ENCODE data around the gene CDON. TPM values are rescaled to one million over a fixed set of nuclear protein-coding genes. Genes with fewer than 3 reads are reported as not detected.

The CDON gene
- total and polyA plus RNA-seq, 2 of the 13 experiments (the other 11 are each of a cell fraction or from before 2014, with no cell fraction given) = 9.6 to 12.8 TPM

DNA sequence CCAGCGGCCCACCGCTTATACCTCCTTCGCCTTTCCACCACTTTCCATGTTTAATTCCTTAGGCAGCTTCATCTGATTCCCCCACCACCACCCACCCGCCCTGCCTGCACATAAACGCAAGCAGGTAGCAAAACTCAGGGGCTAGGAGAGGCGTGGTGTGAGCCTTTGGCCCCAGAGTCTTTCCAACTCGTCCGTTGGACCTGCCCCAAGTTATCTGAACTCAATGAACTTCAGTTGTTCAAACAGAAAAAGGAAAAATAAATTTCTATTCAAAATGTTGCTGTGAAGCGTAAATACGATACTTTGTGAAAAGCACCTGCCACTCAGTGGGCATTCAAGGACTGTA lies 814 bp upstream of the CDON start (continued):
- TF ChIP-seq MED13 (CRISPR knock-in tag; IDR thresholded peaks at IDR 0.05) (no peak), ZNF180 (CRISPR knock-in tag; IDR thresholded peaks at IDR 0.05; ENCODE audit: borderline replicate concordance, low read depth) (no peak), GABPB1 (CRISPR knock-in tag; IDR thresholded peaks at IDR 0.05) (no peak), SP140L (CRISPR knock-in tag; IDR thresholded peaks at IDR 0.05; ENCODE audit: borderline replicate concordance) (no peak), ZNF235 (CRISPR knock-in tag; IDR thresholded peaks at IDR 0.05; ENCODE audit: borderline replicate concordance) (no peak), ZNF772 (CRISPR knock-in tag; IDR thresholded peaks at IDR 0.05) (no peak), ZNF292 (CRISPR knock-in tag; IDR thresholded peaks at IDR 0.05; ENCODE audit: borderline replicate concordance, low read depth) (no peak), THYN1 (CRISPR knock-in tag; IDR thresholded peaks at IDR 0.05; ENCODE audit: borderline replicate concordance, low read depth) (no peak), CREM (IDR thresholded peaks at IDR 0.05) (0 out of 2 replicates have a peak, but pooled peaks have one; percentile 5), CREM (CRISPR knock-in tag; IDR thresholded peaks at IDR 0.05) (no peak), ZFYVE20 (CRISPR knock-in tag; IDR thresholded peaks at IDR 0.05; ENCODE audit: borderline replicate concordance, low read depth) (no peak), ZNF644 (CRISPR knock-in tag; IDR thresholded peaks at IDR 0.05; ENCODE audit: low read depth) (no peak), STAG1 (CRISPR knock-in tag; IDR thresholded peaks at IDR 0.05) (0 out of 2 replicates have a peak, but pooled peaks have one; percentile 8), HDAC1 (CRISPR knock-in tag; IDR thresholded peaks at IDR 0.05) (no peak), ZNF572 (CRISPR knock-in tag; IDR thresholded peaks at IDR 0.05) (no peak), ZNF484 (CRISPR knock-in tag; IDR thresholded peaks at IDR 0.05; ENCODE audit: borderline replicate concordance, low read depth) (no peak), ZFP41 (CRISPR knock-in tag; IDR thresholded peaks at IDR 0.05; ENCODE audit: borderline replicate concordance) (no peak), ZFP91 (CRISPR knock-in tag; IDR thresholded peaks at IDR 0.05; ENCODE audit: borderline replicate concordance) (no peak)
- TF ChIP-seq, protein P1, sequence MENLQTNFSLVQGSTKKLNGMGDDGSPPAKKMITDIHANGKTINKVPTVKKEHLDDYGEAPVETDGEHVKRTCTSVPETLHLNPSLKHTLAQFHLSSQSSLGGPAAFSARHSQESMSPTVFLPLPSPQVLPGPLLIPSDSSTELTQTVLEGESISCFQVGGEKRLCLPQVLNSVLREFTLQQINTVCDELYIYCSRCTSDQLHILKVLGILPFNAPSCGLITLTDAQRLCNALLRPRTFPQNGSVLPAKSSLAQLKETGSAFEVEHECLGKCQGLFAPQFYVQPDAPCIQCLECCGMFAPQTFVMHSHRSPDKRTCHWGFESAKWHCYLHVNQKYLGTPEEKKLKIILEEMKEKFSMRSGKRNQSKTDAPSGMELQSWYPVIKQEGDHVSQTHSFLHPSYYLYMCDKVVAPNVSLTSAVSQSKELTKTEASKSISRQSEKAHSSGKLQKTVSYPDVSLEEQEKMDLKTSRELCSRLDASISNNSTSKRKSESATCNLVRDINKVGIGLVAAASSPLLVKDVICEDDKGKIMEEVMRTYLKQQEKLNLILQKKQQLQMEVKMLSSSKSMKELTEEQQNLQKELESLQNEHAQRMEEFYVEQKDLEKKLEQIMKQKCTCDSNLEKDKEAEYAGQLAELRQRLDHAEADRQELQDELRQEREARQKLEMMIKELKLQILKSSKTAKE (CRISPR knock-in tag; IDR thresholded peaks at IDR 0.05; ENCODE audit: borderline replicate concordance) = no peak
- TF ChIP-seq, protein P2, sequence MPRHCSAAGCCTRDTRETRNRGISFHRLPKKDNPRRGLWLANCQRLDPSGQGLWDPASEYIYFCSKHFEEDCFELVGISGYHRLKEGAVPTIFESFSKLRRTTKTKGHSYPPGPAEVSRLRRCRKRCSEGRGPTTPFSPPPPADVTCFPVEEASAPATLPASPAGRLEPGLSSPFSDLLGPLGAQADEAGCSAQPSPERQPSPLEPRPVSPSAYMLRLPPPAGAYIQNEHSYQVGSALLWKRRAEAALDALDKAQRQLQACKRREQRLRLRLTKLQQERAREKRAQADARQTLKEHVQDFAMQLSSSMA (CRISPR knock-in tag; IDR thresholded peaks at IDR 0.05) = no peak

Data from HepG2 (cell line).